Measurements from ENCODE around the gene GLDC.
"Not testable (repeated sequence)": the region's sequence is repeated elsewhere in the genome, so short reads cannot be mapped to it uniquely, and the experiment has no call there.

GLDC gene

GRCh38 chr9:6565312-6565711 is 80.2 kb downstream of the GLDC start:
- no peak for DNase-seq (ENCODE audit: low read depth)

DNA sequence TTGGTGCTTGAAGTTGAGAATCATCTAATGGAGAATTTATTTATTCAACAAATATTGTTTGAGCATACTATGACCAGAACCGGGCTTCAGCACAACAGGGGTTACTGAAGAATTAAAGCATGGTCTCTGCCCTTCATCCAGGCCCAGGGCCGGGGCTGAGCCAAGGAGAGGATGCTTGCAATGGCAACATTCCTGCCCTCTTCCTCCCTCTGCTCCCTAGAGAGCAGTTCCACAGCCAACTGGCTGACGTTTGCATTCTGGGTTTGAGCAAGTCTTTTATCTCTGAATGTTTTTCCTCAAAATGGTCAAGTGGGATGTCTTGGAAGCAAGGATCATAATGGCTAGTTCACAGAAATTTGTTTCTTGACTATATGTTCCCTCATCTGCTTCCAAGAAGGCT is 80.7 kb downstream of the GLDC start:
- no peak for DNase-seq (ENCODE audit: low read depth)

DNA sequence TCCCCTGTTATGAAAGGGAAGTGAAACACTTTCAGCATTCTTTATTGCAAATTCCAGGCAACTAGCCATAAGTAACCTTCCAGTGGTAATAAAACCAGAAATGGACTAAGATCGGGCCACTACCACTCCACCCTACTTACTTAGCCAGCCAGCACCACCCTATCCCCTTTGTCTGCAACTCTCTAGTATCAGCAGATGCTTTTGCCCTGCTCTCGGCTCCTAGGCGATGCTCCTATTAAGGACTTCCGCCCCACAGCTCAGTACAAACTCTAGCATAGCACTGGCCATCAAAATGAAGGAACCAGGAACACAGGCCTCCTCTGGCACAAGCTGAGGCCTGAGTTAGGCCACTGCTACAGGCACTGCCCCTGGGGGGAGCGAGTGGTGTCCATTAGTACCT is 81.2 kb downstream of the GLDC start:
- DNase-seq (ENCODE audit: low read depth): no peak

DNA sequence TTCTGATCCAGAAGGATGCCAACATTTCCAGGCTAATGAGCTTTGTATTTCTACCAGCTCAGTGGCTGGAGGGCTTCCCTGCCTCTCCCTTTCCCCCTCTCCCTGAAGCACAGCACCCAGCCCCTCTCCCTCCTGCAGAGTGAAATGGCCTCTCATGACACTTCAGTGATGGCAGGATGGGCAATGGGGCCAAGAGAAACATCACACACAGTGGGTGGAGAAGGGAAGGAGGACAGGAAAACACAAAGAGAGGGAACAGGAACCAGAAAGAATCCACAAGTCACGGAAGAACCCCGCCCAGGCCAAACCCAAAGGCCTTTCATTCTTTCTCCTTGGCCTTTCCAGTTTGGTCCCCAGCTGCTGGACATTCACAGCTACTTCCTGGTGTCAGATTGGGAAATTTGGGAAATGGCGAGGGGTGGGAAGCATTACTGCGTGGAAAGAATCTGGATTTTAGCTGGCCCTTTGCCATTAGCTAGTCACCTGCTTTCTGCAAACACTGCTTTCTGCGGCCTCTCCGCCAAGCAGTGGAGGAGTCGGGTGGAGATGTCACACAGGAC is 82.6 kb downstream of the GLDC start:
- DNase-seq (ENCODE audit: low read depth): no peak

- DNase-seq (ENCODE audit: low read depth): no peak
These were observed 83.3 kb downstream of the GLDC start for GRCh38 chr9:6562201-6562600.

DNA sequence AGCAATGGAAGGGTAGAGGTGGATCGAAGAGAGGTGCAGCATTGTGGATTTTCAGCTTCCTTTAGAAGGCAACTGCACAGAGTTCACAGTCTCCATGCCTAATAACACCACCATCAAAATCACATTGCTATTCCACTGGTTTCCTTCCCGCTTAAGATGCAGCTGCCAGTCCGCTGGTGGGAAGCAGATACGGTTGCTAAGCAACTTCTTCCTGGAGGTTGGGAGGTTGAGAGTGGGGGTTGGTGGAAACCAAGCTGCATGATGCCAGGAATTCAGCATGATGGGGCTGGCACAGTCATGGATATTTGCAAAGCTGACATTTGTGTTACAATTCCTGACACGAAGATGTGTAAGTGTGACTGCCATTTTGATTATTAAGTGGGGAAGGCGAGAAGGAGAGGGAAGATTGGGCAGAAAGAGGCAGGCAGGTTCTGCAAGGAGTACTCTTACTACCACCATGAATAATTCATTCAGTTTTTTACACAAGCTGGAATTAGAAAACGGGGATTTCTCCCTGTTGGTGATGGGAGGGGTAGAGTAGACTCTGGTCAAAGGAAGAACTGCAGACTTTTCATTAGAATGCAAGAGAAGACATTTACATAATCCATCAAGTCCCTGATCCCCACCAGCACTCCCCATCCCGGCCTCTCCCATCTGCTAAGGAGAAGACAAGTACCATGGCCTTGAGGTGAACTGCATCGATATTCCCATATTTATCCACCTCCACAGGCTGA is 87.5 kb downstream of the GLDC start:
- DNase-seq (ENCODE audit: low read depth): no peak

GRCh38 chr9:6553866-6554265 is 91.7 kb downstream of the GLDC start:
- no peak for DNase-seq (ENCODE audit: low read depth)

DNA sequence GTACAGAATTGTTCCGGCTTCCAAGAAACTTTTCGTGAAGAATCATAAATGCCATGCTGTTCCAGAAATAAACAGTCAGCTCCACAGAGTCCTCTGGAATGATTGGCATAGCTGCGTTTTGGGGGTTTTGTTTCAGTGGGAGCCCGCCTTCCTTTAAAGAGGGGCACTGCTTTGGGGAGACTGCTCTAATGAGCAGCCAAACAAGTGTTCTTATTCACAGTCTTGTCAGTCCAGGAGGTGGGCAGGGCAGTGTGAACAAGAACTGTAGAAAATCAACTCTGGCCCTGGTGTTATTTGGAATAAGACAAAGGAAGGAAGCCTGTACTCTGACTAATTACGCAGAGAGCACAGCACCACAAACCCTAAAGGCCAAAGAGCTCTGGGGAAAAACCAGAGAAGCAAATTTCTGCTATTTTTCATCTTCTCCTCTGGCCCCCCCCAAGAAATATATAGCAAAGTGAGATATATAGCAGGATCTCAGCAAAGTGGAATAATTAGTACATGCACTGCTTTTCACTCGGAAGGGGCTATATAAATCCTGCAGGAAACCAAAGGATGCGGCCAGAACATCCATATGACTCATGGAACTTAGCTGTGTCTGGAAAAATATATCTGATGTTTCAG is 92.9 kb downstream of the GLDC start:
- DNase-seq (ENCODE audit: low read depth): no peak

DNA sequence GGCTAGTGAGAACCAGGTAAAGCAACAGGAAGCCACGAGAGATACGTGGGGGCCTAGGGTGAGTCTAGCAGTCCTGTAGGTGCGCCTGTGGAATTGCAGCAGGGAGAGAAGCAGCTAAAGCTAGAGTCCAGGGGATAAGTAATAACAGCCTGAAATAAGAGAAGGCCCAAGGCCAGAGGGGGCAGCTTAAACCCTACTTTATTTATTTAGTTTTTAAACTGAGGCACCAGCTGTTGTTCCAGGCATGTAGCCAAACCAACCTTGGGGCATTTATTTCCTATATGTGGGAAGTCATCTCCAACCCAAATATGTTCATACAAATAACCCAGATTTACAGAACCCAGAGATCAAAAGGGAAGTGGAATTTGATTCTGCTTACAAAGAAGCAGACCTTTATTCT is 93.5 kb downstream of the GLDC start:
- no peak for DNase-seq (ENCODE audit: low read depth)

- DNase-seq (ENCODE audit: low read depth): no peak
These were observed 94.4 kb downstream of the GLDC start for GRCh38 chr9:6551136-6551535.

DNA sequence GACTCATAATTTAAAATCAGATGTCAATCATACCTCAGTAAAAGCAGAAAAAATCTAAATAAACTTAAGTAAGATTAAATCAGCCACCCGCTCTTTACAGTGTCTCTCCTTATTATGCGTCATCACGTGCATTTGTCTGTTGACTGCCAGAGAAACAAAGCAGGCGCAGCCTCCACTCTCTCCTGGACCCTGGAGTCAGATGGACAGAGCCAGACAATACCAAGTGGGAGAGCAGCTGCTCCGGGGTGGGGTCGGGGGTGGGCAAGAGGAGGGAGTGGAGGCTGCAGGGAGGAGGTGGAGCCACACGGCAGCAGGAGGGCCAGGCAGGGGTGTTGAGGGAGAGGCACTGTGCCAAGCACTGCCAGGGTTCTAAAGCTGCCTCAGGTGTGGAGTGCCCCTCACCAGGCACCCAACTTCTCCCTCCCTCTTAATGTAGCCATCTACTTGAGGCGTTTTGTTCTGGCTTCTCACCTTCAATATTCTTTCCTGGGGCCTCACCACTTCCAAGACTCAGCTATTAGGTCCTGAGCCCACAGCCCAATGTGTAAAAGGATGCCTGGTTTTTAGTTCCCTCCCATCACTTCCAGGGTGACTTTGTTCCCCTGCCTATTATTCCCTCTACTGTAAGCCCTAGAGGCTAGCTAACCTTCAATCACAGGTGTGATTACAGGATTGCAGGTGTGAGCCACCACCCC is 96.3 kb downstream of the GLDC start:
- DNase-seq (ENCODE audit: low read depth): no peak

GRCh38 chr9:6545017-6545691 is 100.4 kb downstream of the GLDC start:
- DNase-seq (ENCODE audit: low read depth): no peak

GRCh38 chr9:6543204-6543603 is 102.3 kb downstream of the GLDC start:
- DNase-seq (ENCODE audit: low read depth): no peak

DNA sequence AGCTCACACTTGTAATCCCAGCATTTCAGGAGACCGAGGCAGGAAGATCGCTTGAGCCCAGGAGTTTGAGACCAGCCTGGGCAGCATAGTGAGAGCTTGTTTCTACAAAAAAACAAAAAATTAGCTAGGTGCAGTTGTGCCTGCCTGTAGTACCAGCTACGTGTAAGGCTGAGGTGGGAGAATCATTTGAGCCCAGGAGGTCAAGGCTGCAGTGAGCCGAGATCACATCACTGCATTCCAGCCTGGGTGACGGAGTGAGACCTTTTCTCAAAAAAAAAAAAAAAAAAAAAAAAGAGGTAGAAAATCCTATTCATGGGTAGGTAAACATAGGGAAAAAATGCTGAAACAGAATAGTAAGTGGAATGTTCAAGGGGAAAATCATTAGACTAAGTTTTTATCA is 102.9 kb downstream of the GLDC start:
- not testable (repeated sequence) for DNase-seq (ENCODE audit: low read depth)

GRCh38 chr9:6538666-6539071 is 106.9 kb downstream of the GLDC start:
- DNase-seq (ENCODE audit: low read depth): no peak

DNA sequence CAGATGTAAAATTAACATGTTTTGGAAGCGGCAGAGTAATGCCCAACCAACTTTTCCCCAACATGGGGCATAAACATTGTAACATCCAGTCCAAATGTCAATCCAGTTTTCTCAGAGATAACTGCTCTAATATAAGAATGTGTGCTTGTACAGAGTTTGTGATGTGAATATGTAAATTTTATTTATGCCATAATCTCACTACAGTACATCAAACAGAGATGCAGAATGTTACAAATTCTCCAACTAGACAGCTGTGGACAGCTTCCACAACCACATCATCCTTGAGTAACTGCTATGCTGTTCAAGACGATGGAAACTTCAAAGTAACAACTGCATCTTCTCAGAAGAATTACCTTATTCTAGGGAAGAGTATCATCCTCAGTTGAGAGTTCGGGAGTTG is 109.9 kb downstream of the GLDC start:
- DNase-seq (ENCODE audit: low read depth): no peak

DNA sequence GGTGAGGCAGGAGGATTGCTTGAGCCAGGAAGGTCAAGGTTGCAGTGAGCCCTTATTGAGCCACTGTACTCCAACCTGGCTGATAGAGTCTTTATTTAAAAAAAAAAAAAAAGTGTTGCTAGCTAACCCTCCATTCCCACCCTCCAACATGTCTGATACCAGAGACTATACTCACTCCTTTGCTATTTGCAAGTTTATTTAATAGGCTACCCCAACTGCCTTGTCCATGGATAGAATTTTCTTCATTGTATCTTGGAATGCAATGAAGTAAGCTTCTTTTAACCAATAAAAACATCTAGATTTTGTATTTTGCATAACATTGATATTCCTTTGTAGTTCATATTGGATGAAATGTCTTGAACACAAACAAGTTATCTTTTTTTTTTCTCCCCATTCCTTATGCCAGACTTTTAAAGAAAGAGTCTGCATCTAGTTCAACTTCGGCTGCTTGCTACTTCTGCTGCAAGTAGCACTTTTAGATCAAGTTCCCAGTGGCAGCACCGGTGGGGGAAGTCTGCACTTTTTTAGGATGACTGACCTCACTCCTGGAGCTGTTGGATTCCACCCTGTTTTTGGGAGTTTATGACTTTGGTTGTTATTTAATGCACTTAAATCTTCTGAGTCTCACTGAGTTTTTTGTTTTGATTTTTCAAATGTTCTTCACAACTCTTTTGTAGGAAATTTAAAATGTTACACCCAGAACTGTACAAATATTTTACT is 120.0 kb downstream of the GLDC start:
- DNase-seq (ENCODE audit: low read depth): no peak

GRCh38 chr9:6522263-6522662 is 123.3 kb downstream of the GLDC start:
- no peak for DNase-seq (ENCODE audit: low read depth)

GRCh38 chr9:6512085-6512657 is 133.4 kb downstream of the GLDC start:
- DNase-seq (ENCODE audit: low read depth): no peak

DNA sequence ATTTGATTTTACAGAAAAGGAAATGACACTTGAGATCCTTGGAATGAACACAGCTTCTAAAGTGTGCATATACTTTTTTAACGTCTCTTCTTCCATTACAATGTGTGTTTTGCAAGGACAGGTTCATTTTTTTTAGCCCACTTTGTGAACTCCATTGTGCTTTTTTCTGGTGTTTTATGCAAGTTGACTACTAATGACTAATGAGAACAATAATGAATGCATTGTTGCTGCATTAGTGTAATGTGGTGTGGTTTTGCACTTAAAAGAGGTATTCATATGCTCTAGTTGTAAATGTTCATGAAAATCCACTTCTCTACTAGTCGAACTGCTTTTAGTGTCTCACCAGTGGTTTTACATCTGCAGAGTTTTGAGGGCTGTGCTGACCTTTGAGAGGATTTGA is 139.0 kb downstream of the GLDC start:
- DNase-seq (ENCODE audit: low read depth): no peak

GRCh38 chr9:6502399-6502798 is 143.1 kb downstream of the GLDC start:
- no peak for DNase-seq (ENCODE audit: low read depth)
